Measurements from ENCODE around the gene TSPAN4.

The TSPAN4 gene

DNA sequence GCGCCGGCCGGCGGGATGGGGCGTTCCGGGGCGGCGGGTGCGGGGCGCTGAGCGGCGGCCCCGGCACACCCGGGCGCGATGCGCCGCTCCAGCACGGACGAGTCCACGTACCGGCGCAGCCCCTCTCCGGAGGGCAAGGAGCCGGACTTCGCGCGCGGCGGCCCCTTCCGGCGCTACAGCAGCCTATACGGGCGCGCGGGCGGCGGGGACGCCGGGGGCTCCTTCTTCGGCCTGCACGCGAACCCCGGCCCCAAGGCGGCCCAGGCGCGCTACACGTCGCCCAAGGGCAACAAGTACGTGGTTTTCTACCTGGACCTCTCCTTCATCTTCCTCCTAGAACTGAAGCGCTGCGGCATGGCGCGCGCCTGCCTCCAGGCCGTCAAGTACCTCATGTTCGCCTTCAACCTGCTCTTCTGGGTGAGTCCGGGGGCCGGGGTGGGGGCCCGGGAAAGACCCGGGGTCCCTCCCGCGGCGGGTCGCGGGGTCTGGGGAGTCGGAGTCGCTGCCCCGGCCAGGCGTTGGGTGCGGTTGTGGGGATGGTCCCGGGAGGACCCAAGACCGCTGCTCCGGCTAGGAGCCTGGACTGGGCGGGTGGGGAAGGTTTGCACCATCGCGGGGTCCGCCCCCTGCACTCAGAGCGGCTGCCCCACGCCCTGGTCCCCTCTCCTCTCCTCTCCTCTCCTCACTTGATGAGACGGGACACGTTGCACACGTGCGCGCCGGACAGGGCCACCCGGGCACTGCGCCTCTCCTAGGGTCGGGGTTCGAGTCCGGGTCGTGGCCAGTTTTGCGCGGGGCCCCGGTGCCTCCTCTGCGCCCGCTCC is 7.5 kb downstream of the TSPAN4 start:
- no peak for DNase-seq (ENCODE audit: low read depth, low spot score)

DNA sequence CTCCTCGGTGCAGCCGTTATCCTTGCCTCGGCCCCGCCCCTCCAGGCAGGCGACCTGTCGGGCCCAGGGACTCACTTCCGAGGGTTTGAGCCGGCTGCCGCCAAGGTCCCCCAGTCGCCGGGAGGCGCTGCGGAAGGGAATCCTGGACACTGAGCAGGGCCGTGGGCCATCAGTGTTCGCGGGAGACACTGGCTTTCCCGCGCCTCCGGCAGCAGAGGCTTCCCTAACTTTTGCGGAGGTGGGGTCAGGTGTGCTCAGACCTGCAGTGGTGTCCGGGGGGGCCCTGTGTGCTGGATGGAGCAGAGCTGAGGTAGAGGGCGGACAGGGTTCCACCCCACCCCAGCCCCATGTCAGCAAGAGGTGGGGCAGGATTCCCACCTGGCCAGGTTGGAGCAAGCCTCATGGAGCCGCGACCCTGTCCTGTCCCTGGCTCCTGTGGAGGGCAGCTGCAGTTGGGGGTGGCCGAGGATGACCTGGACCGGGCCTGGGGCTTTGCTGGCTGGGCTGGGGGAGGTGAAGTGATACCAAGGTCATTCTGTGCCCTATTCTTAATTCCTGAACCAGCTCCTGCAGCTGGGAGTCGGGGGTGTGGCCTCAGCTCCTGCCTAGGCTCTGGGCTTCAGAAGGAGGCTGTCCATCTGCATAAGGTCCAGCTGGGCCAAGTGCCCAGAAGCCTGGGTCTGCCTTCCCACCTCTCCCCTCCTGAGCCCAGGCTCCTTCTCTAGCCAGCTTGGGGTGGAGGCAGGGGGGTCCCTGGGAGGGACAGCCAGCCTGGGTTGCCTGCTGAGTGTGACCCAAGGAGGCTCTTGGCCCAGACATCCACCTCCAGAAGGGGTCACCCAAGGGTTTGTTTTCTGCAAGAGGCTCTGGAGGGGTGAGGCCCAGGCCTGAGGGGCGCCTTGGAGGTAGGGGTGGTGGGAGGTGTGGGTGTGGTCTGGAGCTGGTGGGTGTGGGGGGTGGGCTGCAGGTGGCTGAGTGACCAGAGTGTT is 8.4 kb downstream of the TSPAN4 start:
- DNase-seq (ENCODE audit: low read depth, low spot score): no peak

DNA sequence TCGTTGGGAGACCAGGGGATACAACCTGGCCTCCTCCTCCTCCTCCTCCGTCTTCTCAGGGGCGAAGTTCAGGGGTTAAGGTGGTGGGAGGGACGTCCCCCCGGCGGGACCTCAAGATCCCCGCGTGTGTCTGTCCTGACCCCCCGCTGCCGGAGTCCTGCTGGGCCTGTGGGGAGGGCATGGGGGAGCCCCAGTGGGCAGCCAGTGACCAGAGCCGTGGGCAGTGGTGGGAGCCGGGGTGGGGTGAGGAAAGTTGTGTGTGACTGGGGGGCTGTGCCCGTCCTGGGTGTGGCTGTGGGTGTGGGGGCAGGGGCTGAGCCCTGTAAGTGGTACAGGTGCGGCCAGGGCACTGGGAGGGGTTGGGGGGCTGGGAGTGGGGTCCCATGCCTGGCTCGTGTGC is 10.1 kb downstream of the TSPAN4 start:
- DNase-seq (ENCODE audit: low read depth, low spot score): no peak

DNA sequence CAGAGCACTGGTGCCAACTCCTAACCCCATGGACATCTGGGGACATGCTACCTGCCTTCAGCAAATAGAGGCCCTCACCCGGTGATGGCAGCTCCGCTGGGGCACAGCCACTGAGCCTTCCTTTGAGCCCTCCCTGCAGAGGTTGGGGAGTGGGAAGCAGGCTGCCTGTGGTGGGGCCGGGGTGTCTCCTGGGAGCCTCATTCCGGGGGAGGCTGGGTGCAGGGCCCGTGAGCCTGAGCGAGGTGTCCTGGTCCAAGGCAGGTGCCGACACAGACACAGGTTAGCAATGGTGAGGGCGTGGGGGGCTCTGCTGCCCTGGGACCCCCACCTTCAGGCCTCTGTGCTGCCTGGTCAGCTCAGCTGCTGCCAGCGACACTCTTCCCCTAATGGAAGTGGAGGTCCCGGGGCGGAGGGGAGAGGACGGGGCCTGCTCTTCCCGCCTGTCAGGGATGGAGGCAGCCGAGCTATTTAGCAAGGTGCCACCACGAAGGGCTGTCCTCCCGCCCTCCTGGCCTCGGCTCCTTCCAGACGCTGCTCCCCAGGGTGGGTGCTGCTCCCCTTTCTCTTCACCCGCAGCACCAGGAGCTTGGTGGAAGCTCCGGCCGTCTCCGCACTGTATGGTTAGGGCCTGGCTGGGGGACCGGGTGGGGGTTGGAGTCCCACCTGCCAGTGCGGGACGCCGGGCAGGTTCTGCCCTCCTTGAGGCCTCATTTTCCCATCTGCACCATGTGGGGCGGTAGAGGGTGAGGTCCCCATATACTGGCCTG is 11.2 kb downstream of the TSPAN4 start:
- DNase-seq (ENCODE audit: low read depth, low spot score): no peak

DNA sequence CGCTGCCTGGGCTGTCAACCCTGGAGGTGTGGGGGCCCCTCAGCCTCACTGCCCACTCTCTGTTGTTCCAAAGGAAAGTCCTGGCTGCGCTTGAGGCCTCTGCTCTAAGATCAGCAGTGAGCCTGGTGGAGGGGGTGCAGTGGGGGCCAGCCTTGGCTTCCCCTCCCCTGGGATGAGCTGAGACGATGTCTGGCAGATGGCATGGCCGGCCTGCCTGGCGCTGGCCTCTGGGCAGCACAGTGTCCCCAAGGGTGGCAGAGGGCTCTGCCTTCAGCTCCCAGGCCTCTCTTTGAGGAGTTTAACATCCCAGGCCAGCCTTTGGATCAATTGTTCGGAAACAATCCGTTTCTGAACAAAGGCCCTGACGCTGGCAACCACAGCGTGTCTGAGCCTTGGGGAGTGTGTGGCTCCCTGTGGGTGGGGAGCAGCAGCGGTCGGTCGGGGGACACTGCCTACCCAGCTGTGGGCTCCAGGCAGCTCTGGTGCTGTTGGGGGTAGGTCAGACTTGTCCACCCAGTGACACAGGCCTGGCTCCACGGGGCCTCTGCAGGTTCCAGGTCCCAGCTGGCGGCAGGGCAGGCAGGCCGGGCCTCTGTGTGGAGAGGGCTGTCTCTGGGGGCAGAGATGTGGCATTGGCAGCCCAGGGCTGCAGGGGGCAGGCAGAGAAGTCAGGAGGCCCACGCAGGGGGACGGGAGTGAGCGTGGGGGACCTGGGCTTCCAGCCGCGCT is 12.1 kb downstream of the TSPAN4 start:
- no peak for DNase-seq (ENCODE audit: low read depth, low spot score)

DNA sequence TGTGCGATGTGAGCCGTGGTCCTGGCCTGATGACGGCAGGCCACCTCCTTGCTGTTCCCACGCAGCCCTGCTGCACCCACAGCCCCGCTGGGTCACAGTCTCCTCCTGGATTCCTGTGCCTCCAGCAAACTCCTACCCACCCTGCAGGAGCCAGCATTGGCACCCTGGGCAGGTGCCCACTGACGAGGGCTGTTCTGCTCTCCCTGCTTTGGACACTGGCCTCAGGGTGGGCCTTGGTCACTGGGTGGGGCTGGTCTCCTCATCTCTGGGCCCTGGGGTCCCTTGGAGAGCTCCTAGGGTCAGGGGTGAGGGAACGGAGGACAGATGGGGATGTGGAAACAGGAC is 12.7 kb downstream of the TSPAN4 start:
- DNase-seq (ENCODE audit: low read depth, low spot score): no peak

DNA sequence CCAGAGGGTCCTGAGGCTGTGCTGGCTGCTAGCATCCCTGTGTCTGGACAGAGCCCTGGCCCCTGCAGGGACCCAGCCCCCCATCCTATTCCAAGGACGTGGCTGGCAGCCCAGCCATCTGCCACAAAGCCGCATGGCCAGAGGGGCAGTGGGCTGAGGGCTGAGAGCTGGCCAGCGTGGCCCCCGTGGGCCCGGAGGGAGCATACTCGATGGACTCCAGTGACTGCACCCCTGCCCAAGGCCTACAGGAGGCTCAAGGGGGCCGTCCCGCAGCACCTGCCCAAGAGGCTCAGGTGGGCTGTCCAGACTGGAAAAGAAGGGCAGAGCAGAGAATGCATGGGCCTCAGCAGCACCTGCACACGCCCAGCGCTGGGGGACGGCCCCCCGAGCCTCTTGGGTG is 13.1 kb downstream of the TSPAN4 start:
- no peak for DNase-seq (ENCODE audit: low read depth, low spot score)

DNA sequence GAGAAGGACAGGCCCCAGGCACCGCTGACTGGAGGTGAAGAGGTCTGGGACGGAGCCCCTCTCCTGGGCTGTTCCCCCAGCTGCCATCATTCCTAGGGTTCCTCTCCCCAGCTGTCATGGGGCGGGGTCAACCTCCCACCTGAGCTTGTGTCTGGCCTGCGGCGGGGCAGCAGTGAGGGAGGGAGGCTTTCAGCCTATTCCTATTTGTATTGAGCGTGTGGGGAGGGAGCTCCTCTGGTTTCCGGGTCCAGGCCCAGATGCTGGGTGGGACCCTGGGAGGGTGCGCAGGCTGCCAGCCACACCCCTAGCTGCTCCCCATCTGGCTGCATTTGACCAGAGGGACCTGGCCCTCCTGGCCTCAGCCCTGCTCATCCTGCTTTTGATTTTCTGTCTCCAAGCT is 13.7 kb downstream of the TSPAN4 start:
- DNase-seq (ENCODE audit: low read depth, low spot score): no peak

DNA sequence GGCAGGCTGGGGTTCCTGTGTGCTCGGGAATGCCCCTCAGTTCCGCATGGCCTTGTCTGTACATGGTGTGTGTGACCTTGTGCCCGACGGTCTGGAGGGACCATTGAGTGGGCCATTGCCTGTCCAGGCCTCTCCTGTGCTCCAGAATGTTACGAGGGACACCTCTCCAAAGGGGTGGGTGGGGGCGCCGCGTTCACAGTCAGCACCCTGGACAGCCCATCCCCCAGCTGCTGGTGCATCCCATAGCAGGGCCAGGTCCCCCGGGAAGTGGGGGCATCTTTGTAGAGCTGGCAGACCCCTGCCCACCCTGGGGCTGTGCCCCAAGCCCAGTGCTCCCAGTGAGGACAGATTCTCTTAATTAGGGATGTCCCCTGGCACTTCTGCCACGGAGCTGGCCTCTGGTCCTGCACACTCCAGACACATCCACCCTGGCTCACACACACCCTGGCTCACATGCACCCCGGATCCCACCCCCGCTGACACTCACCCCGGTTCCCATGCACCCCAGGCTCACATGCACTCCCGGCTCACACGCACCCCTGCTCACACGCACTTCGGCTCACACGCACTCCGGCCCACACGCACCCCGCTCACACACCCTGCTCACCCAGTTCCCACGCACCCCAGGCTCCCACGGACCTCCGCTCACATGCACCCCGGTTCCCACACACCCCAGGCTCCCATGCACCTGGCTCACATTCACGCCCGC is 15.6 kb downstream of the TSPAN4 start:
- DNase-seq (ENCODE audit: low read depth, low spot score): no peak

DNA sequence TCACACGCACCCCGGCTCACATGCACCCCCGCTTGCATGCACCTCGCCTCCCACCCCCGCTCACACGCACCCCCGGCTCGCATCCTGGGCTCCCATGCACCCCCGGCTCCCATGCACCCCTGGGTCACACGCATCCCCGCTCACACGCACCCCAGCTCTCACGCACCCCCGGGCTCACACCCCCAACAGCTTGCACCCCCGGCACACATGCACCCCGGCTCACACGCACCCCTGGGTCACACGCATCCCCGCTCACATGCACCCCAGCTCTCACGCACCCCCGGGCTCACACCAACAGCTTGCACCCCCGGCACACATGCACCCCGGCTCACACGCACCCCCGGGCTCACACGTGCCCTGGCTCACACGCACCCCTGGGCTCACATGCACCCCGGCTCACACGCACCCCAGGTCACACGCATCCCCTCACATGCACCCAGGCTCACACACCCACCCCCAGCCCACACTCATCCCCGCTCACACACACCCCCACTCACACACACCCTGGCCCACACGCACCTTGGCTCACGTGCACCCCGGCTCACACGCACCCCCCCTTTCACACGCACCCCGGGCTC is 16.2 kb downstream of the TSPAN4 start:
- no peak for DNase-seq (ENCODE audit: low read depth, low spot score)

DNA sequence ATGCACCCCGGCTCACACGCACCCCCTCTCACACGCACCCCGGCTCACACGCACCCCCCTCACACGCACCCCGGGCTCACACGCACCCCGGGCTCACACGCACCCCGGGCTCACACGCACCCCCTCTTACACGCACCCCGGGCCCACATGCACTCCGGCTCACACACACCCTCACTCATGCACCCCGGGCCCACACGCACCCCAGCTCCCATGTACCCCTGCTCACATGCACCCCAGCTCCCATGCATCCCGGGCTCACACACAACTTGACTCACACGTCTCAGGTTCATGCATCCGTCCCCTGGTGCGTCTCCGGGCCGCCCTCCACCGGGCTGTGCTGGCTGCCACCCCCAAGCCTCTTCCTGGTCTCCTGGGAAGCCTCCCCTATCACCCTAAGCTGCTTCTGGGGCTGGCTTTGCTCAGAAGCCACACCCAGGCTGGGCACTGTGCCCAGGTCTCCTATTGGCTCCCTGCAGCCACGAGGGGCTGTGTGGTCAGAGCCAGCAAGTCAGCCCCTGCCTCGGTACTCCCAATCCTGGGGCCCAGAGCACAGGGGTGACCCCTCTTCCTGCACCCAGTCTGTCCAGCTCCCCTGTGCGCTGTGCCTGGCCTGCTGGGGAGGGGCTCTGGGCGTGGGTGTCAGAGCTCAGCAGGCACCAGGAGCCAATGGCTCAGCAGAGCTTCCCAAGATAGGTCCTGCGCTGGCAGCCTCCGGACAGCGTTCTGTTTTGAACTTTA is 16.9 kb downstream of the TSPAN4 start:
- no peak for DNase-seq (ENCODE audit: low read depth, low spot score)

DNA sequence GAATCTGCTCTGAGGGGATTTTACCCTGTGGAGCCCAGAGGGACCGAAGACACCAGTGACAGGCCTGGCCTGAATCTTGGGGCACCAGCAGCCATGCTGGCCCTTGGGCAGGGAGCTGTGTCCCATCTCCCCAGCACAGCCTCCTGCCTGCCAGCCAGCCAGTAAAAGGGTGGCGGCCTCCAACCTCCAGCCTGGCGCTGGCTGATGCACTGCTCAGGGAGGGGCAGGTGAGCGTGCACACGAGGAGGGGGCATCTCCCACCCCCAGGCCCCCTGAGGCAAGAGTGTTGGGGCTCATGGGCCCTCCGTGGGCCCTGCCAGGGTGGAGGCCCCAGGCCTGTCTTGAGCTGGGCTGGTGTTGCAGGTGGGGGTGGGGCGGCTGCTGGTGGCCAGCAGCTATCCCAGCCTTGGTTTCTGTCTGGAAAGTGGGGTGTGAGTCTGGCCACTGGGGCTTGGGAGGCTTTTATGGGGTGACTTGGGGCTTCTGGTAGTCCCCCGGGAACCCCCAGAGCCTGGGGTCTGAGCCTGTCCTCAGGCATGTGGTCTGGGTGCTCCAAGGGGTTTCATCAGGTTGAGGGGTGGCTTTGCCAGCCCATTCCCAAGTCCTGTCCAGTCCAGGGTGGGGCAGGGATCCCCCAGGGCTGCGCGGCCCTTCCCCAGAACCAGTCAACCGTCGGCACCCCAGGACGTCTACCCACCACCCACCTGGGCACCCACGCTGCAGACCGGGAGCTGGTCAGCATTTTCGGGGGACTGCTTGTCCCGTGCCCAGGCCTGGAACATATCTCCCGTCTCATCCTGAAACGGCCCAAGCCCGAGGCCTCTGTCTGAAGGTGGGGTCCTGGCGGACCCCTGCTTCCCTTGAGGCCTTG is 17.8 kb downstream of the TSPAN4 start:
- DNase-seq (ENCODE audit: low read depth, low spot score): no peak

DNA sequence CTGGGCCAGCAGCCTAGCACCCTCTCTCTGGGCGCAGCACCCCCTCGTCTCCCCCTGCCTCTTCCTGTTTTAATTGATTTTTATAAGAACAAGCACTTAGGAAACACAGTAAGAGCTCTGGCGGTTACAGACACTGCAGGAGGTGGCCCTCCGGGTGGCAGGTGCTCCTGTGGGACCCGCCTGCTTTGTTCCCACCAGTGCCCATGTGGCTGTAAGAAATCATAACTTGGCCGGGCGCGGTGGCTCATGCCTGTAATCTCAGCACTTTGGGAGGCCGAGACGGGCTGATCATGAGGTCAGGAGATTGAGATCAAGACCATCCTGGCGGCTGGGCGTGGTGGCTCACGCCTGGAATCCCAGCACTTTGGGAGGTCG is 18.4 kb downstream of the TSPAN4 start:
- no peak for DNase-seq (ENCODE audit: low read depth, low spot score)

DNA sequence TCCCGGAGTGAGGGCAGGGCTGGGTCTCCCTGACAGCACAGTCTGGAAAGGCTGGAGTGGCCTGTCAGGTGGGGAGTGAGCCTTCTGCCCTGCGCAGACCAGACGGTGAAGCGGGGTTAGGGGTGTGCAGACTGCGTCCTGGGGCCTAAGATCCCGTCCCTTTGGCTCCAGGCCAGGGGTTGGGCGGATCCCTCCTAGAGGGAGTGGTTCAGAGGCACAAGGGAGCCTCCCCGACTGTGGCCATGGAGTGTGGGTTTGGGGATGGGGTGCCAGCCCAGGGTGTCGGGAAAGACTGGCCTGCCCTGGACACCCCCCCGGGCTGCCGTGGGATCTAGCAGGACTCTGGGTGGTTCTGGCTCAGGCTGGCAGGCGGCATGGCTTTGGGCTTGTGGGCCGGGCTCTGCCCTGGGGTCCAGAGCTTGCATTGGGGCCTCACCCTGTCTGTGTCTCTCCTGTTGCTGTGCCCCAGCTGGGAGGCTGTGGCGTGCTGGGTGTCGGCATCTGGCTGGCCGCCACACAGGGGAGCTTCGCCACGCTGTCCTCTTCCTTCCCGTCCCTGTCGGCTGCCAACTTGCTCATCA is 19.5 kb downstream of the TSPAN4 start:
- no peak for DNase-seq (ENCODE audit: low read depth, low spot score)

DNA sequence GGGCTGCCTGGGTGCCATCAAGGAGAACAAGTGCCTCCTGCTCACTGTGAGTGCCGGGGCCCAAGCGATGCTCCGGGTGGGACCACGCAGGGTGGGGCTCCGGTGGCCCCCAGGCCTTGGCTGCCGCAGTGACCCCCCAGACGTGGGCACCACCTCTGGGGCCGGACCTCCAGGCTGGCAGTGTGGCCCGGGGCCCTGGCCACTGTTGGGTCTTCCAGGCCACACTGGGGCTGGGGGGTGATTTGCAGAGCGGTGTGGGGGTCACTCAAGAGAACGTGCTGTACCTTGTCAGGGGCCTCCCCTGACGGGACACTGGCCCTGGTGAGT is 20.0 kb downstream of the TSPAN4 start:
- no peak for DNase-seq (ENCODE audit: low read depth, low spot score)

DNA sequence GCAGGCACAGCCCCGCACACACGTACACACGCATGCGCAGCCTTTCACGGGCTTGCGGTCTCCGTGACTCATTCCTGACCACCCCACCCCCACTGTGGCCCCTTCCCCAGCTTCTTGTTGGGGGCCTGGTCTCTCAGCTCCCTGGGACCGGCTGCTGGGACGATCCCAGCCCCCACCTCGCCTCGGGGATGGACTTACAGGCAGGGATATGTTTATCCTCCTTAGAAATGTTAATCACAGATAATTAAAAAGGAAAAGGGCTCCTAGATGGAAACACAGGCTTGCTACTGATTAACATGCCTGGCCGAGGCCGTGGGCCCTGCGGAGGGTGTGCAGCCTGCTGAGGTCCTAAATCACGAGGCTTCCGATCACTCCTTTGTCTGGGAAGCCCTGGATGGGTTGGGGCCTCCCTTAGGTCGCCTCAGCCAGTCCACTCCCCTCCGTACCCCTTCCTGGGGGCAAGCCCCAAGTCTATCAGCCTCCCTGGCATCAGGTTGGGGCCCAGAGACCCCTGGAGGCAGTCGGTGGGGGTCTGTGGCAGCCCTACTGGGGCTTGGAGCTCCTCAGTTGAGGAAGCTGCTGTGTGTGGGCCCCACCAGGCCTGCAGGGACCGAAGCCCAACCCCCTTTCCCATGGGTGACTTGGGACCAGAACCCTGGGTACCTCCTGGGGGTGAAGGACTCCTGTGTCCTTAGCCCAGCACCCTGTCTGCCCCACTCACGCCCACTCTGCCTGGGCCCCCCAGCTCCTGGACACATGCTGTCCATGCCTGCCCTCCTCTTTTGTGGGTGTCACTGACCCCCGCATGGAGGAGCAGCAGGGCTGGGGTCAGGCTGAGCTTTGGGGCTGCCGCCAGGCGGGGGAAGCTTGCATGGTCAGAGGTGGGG is 20.6 kb downstream of the TSPAN4 start:
- DNase-seq (ENCODE audit: low read depth, low spot score): no peak

Measured in activated naive CD8-positive, alpha-beta T cell treated with anti-CD3 and anti-CD28 coated beads, Interleukin-2, amount 50 U/mL, for 16 hours (primary cell).